Measurements from ENCODE around the gene PTCHD4. TPM values are rescaled to one million over a fixed set of nuclear protein-coding genes. Genes with fewer than 3 reads are reported as not detected.
"Not testable (repeated sequence)": the region's sequence is repeated elsewhere in the genome, so short reads cannot be mapped to it uniquely, and the experiment has no call there.

Gene PTCHD4
- total RNA-seq, 1 donor from 2014 or later = 1.8 TPM

- Histone ChIP-seq H3K36me3 (ENCODE audit: control insufficient read depth, insufficient read depth, low read length) (no peaks in the 10 kb centered on the region), H3K4me3 (ENCODE audit: low read depth, low read length) (no peak overlapping the region), H3K27me3 (ENCODE audit: control insufficient read depth, insufficient read depth, low read length) (no peaks in the 10 kb centered on the region)
- TF ChIP-seq, protein P1, sequence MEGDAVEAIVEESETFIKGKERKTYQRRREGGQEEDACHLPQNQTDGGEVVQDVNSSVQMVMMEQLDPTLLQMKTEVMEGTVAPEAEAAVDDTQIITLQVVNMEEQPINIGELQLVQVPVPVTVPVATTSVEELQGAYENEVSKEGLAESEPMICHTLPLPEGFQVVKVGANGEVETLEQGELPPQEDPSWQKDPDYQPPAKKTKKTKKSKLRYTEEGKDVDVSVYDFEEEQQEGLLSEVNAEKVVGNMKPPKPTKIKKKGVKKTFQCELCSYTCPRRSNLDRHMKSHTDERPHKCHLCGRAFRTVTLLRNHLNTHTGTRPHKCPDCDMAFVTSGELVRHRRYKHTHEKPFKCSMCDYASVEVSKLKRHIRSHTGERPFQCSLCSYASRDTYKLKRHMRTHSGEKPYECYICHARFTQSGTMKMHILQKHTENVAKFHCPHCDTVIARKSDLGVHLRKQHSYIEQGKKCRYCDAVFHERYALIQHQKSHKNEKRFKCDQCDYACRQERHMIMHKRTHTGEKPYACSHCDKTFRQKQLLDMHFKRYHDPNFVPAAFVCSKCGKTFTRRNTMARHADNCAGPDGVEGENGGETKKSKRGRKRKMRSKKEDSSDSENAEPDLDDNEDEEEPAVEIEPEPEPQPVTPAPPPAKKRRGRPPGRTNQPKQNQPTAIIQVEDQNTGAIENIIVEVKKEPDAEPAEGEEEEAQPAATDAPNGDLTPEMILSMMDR (IDR thresholded peaks at IDR 0.05; ENCODE audit: insufficient read depth, low read length, severe bottlenecking) = no peak
- FAIRE-seq (no peak), DNase-seq (ENCODE audit: low read depth) (peak; percentile 71)
Measured at GRCh38 chr6:48139818-48140614, 29.0 kb upstream of the PTCHD4 start.

GRCh38 chr6:48136856-48137255 is 25.9 kb upstream of the PTCHD4 start:
- Histone ChIP-seq H3K36me3 (ENCODE audit: control insufficient read depth, insufficient read depth, low read length) (no peaks in the 10 kb centered on the region), H3K27me3 (ENCODE audit: control insufficient read depth, insufficient read depth, low read length) (no peaks in the 10 kb centered on the region), H3K4me3 (ENCODE audit: low read depth, low read length) (no peak overlapping the region)
- no peak for DNase-seq (ENCODE audit: low read depth)
- FAIRE-seq = no peak
- TF ChIP-seq, protein P1 (IDR thresholded peaks at IDR 0.05; ENCODE audit: insufficient read depth, low read length, severe bottlenecking) = no peak

DNA sequence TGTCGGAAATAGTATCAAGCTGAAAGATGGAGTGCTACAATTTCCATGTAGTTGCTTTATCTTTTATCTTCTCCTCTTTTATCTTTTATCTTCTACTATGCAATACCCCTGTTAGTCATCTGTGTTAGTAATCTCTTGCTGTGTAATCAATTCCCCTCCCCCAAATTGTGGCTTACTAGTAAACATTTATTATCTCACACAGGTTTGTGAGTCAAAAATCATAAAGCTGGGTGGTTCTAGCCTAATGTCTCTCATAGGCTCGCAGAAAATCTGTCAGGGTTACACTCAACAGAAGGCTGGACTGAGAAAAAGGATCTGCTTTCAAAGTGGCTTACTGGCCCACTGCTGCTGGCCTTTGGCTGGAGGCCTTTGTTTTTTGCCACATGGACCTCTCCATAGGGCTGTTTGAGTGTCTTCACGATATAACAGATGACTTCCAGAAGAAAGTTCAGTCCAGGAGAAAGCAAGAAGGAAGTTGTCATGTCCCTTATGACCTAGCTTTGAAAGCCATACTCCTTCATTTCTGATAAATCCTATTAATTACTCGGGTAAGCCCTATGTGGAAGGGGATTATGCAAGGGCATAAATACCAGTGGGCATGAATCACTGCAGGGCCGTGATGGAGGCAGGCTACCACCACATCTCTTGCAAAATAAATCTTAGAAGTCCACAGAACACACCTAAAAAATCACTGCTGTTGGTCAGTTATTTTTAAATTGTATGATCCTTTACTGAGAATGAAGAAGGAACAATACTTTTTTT is 24.5 kb upstream of the PTCHD4 start:
- DNase-seq (ENCODE audit: low read depth) = peak; percentile 83

DNA sequence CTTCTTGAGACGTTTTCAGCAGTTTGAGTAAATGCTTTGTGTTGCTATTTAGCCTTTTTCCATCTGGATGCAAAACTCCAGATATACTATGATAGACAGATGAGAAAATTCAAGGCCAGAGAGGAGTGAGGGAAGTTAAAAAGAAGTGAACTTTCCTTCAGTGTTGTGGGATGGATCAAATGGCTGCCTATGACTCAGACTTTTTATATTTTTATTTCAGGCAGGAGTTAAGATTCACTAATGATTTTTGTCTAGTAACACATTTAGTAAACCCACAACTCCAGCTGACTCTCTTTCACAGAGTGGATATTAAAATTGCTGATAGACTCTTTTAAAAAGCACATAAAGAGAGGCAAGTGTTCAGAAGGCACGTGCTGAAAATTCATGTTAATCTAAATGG is 23.2 kb upstream of the PTCHD4 start:
- H3K36me3 ChIP-seq (ENCODE audit: control insufficient read depth, insufficient read depth, low read length) = no peaks in the 10 kb centered on the region
- no peak overlapping the region for H3K4me3 ChIP-seq (ENCODE audit: low read depth, low read length)
- no peak for FAIRE-seq
- DNase-seq (ENCODE audit: low read depth) = no peak
- no peaks in the 10 kb centered on the region for H3K27me3 ChIP-seq (ENCODE audit: control insufficient read depth, insufficient read depth, low read length)
- TF ChIP-seq, protein P1 (IDR thresholded peaks at IDR 0.05; ENCODE audit: insufficient read depth, low read length, severe bottlenecking) = no peak

More for the DNA sequence above, 24.5 kb upstream of the PTCHD4 start:
- Histone ChIP-seq H3K27me3 (ENCODE audit: control insufficient read depth, insufficient read depth, low read length) (no peaks in the 10 kb centered on the region), H3K36me3 (ENCODE audit: control insufficient read depth, insufficient read depth, low read length) (no peaks in the 10 kb centered on the region), H3K4me3 (ENCODE audit: low read depth, low read length) (no peak overlapping the region)
- no peak for FAIRE-seq
- TF ChIP-seq, protein P1 (IDR thresholded peaks at IDR 0.05; ENCODE audit: insufficient read depth, low read length, severe bottlenecking) = no peak

- DNase-seq (ENCODE audit: low read depth) (no peak), FAIRE-seq (no peak)
- Histone ChIP-seq H3K4me3 (ENCODE audit: low read depth, low read length) (no peak overlapping the region), H3K36me3 (ENCODE audit: control insufficient read depth, insufficient read depth, low read length) (no peaks in the 10 kb centered on the region), H3K27me3 (ENCODE audit: control insufficient read depth, insufficient read depth, low read length) (no peaks in the 10 kb centered on the region)
- TF ChIP-seq, protein P1 (IDR thresholded peaks at IDR 0.05; ENCODE audit: insufficient read depth, low read length, severe bottlenecking) = no peak
Measured at GRCh38 chr6:48123601-48124000, 12.6 kb upstream of the PTCHD4 start.

DNA sequence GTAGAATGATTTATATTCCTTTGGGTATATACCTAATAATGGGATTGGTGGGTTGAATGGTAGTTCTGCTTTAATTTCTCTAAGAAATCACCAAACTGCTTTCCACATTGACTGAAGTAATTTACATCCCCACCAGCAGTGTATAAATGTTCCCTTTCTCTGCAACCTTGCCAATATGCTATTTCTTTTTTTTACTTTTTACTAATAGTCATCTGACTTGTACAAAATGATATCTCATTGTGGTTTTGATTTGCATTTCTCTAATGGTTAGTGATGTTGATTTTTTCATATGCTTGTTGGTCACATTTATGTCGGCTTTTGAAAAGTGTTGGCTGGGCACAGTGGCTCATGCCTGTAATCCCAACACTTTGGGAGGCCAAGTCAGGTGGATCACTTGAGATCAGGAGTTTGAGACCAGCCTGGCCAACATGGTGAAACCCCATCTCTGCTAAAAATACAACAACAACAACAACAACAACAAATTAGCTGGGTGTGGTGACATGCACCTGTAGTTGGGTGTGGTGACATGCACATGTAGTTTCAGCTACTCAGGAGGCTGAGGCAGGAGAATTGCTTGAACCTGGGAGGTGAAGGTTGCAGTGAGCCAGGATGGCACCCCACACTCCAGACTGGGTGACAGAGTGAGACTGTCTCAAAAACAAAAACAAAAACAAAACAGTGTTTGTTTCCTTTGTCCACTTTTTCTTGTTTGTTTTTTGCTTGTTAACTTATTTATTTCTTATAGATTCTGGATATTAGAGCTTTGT is 11.2 kb upstream of the PTCHD4 start:
- not testable (repeated sequence) for FAIRE-seq; H3K4me3 ChIP-seq (ENCODE audit: low read depth, low read length); H3K27me3 ChIP-seq (ENCODE audit: control insufficient read depth, insufficient read depth, low read length); H3K36me3 ChIP-seq (ENCODE audit: control insufficient read depth, insufficient read depth, low read length); DNase-seq (ENCODE audit: low read depth)
